ENCODE measurements around the gene CSF2.

CSF2 gene
- total RNA-seq: 1.7 reads per million

GRCh38 chr5:132073231-132074013, at the start of gene CSF2:
Gene CSF2 (plus strand): TSS chr5:132073789. CDS start chr5:132073824, 35 bp downstream.
- no peak for DNase-seq

GRCh38 chr5:132024117-132024435, 49.5 kb upstream of the CSF2 start:
- no peak for DNase-seq

- no peak for DNase-seq
Observed at GRCh38 chr5:132024789-132025402, 48.7 kb upstream of the CSF2 start.

GRCh38 chr5:132025403-132025971, 48.1 kb upstream of the CSF2 start:
- DNase-seq: no peak

- DNase-seq: peak; percentile 35
Observed at GRCh38 chr5:132026516-132027008, 47.0 kb upstream of the CSF2 start.

GRCh38 chr5:132027027-132027426, 46.6 kb upstream of the CSF2 start:
- DNase-seq: no peak

- DNase-seq: no peak
Observed at GRCh38 chr5:132029609-132030330, 43.8 kb upstream of the CSF2 start.

- no peak for DNase-seq
Observed at GRCh38 chr5:132030610-132031009, 43.0 kb upstream of the CSF2 start.

- no peak for DNase-seq
Observed at GRCh38 chr5:132032196-132032595, 41.4 kb upstream of the CSF2 start.

- no peak for DNase-seq
Observed at GRCh38 chr5:132033122-132033521, 40.5 kb upstream of the CSF2 start.

GRCh38 chr5:132037353-132037752, 36.2 kb upstream of the CSF2 start:
- no peak for DNase-seq

GRCh38 chr5:132044207-132044606, 29.4 kb upstream of the CSF2 start:
- no peak for DNase-seq

GRCh38 chr5:132046880-132047299, 26.7 kb upstream of the CSF2 start:
- no peak for DNase-seq

GRCh38 chr5:132049093-132049492, 24.5 kb upstream of the CSF2 start:
- DNase-seq: no peak

GRCh38 chr5:132049559-132049958, 24.0 kb upstream of the CSF2 start:
- DNase-seq: no peak

GRCh38 chr5:132050136-132050535, 23.5 kb upstream of the CSF2 start:
- no peak for DNase-seq

- DNase-seq: no peak
Observed at GRCh38 chr5:132050661-132051552, 22.7 kb upstream of the CSF2 start.

GRCh38 chr5:132052520-132052919, 21.1 kb upstream of the CSF2 start:
- DNase-seq: no peak

GRCh38 chr5:132053483-132053882, 20.1 kb upstream of the CSF2 start:
- DNase-seq: no peak

GRCh38 chr5:132054031-132054696, 19.4 kb upstream of the CSF2 start:
- no peak for DNase-seq

GRCh38 chr5:132054697-132055440, 18.7 kb upstream of the CSF2 start:
- no peak for DNase-seq

Data from effector CD4-positive, alpha-beta T cell (primary cell).